HEK293 (cell line): ENCODE data around the gene PCDHGA5.

Source experiments
- CTCF ChIP-seq: fragments of 450-650 bp; formaldehyde crosslinking; IDR thresholded peaks from 2 replicates; pipeline ENCODE4 v1.5.1; 2016; ENCODE audit warnings: missing biosample characterization, missing genetic modification characterization
- GFI1B ChIP-seq: fragments of 450-650 bp; formaldehyde crosslinking; IDR thresholded peaks from 2 replicates; pipeline ENCODE4 v1.5.1; 2016; ENCODE audit warnings: missing biosample characterization, missing genetic modification characterization
- KLF10 ChIP-seq: fragments of 450-650 bp; IDR thresholded peaks from 2 replicates; pipeline ENCODE4 v1.5.1; 2018; ENCODE audit warnings: missing biosample characterization, mild to moderate bottlenecking, missing genetic modification characterization
- TCF7L2 ChIP-seq: IDR thresholded peaks from 2 replicates; pipeline ENCODE4 v1.6.1; 2011; ENCODE audit warnings: low read depth, mild to moderate bottlenecking, inconsistent platforms, low read length, moderate library complexity, borderline replicate concordance
- ZBTB20 ChIP-seq: fragments of 450-650 bp; formaldehyde crosslinking; IDR thresholded peaks from 2 replicates; pipeline ENCODE4 v1.5.1; 2016; ENCODE audit warnings: missing biosample characterization, missing genetic modification characterization
- ZBTB21 ChIP-seq: fragments of 450-650 bp; formaldehyde crosslinking; IDR thresholded peaks from 2 replicates; pipeline ENCODE4 v1.5.1; 2017; ENCODE audit warnings: missing biosample characterization, missing genetic modification characterization
- ZBTB7A ChIP-seq: fragments of 450-650 bp; formaldehyde crosslinking; IDR thresholded peaks from 2 replicates; pipeline ENCODE4 v1.5.1; 2016; ENCODE audit warnings: low read depth, missing biosample characterization, missing genetic modification characterization
- ZNF416 ChIP-seq: fragments of 450-650 bp; formaldehyde crosslinking; IDR thresholded peaks from 2 replicates; pipeline ENCODE4 v1.5.1; 2016; ENCODE audit warnings: missing biosample characterization, missing genetic modification characterization
- TF ChIP-seq, protein P1 (sequence below): fragments of 450-650 bp; formaldehyde crosslinking; IDR thresholded peaks from 2 replicates; pipeline ENCODE4 v1.5.1; 2016; ENCODE audit warnings: missing biosample characterization, missing genetic modification characterization
- TF ChIP-seq, protein P2 (sequence below): IDR thresholded peaks from 2 replicates; pipeline ENCODE4 v1.6.1; 2011; ENCODE audit warnings: mild to moderate bottlenecking, low read depth, low read length, borderline replicate concordance
- TF ChIP-seq, protein P3 (sequence below): fragments of 450-650 bp; formaldehyde crosslinking; IDR thresholded peaks from 2 replicates; pipeline ENCODE4 v1.5.1; 2016; ENCODE audit warnings: missing biosample characterization, missing genetic modification characterization

DNA sequence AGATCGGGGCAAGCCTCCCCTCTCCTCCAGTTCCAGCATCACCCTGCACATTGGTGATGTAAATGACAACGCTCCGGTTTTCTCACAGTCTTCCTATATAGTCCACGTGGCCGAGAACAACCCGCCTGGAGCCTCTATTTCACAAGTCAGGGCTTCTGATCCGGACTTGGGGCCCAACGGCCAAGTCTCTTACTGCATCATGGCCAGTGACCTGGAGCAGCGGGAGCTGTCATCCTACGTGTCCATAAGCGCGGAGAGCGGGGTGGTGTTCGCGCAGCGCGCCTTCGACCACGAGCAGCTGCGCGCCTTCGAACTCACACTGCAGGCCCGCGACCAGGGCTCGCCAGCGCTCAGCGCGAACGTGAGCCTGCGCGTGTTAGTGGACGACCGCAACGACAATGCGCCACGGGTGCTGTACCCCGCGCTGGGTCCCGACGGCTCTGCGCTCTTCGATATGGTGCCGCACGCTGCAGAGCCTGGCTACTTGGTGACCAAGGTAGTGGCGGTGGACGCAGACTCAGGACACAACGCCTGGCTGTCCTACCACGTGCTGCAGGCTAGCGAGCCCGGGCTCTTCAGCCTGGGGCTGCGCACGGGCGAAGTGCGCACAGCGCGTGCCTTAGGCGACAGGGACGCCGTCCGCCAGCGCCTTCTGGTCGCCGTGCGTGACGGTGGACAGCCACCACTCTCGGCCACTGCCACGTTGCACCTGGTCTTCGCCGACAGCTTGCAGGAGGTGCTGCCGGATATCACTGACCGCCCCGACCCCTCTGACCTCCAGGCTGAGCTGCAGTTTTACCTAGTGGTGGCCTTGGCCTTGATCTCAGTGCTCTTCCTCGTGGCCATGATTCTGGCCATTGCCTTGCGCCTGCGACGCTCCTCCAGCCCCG, 25.4 kb downstream of the PCDHGA5 start:
- TF ChIP-seq GFI1B (tag by site-specific recombination) (no peak), ZBTB21 (tag by site-specific recombination) (no peak), ZNF416 (tag by site-specific recombination) (no peak), CTCF (tag by site-specific recombination) (no peak), TCF7L2 (no peak), ZBTB20 (no peak), KLF10 (tag by site-specific recombination) (no peak), ZBTB7A (no peak)
- TF ChIP-seq, protein P1, sequence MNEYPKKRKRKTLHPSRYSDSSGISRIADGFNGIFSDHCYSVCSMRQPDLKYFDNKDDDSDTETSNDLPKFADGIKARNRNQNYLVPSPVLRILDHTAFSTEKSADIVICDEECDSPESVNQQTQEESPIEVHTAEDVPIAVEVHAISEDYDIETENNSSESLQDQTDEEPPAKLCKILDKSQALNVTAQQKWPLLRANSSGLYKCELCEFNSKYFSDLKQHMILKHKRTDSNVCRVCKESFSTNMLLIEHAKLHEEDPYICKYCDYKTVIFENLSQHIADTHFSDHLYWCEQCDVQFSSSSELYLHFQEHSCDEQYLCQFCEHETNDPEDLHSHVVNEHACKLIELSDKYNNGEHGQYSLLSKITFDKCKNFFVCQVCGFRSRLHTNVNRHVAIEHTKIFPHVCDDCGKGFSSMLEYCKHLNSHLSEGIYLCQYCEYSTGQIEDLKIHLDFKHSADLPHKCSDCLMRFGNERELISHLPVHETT: no peak
- TF ChIP-seq, protein P2, sequence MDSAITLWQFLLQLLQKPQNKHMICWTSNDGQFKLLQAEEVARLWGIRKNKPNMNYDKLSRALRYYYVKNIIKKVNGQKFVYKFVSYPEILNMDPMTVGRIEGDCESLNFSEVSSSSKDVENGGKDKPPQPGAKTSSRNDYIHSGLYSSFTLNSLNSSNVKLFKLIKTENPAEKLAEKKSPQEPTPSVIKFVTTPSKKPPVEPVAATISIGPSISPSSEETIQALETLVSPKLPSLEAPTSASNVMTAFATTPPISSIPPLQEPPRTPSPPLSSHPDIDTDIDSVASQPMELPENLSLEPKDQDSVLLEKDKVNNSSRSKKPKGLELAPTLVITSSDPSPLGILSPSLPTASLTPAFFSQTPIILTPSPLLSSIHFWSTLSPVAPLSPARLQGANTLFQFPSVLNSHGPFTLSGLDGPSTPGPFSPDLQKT: no peak
- TF ChIP-seq, protein P3, sequence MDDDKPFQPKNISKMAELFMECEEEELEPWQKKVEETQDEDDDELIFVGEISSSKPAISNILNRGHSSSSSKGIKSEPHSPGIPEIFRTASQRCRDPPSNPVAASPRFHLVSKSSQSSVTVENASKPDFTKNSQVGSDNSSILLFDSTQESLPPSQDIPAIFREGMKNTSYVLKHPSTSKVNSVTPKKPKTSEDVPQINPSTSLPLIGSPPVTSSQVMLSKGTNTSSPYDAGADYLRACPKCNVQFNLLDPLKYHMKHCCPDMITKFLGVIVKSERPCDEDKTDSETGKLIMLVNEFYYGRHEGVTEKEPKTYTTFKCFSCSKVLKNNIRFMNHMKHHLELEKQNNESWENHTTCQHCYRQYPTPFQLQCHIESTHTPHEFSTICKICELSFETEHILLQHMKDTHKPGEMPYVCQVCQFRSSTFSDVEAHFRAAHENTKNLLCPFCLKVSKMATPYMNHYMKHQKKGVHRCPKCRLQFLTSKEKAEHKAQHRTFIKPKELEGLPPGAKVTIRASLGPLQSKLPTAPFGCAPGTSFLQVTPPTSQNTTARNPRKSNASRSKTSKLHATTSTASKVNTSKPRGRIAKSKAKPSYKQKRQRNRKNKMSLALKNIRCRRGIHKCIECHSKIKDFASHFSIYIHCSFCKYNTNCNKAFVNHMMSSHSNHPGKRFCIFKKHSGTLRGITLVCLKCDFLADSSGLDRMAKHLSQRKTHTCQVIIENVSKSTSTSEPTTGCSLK (tag by site-specific recombination): no peak
